Measurements from ENCODE around the gene KIF22. TPM values are rescaled to one million over a fixed set of nuclear protein-coding genes. Genes with fewer than 3 reads are reported as not detected.

Gene KIF22
- total RNA-seq, 1 donor from 2014 or later, result 31.9 TPM

DNA sequence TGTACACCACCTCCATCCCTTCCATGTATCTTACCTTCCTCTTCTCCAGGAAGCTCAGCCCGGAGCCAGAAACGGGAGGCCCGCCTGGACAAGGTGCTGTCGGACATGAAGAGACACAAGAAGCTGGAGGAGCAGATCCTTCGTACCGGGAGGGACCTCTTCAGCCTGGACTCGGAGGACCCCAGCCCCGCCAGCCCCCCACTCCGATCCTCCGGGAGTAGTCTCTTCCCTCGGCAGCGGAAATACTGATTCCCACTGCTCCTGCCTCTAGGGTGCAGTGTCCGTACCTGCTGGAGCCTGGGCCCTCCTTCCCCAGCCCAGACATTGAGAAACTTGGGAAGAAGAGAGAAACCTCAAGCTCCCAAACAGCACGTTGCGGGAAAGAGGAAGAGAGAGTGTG lies 29.0 kb downstream of the KIF22 start:
- H3K36me3 Mint-ChIP-seq (ENCODE audit: unreplicated experiment), result no peaks in the 10 kb centered on the region
- H3K4me1 Mint-ChIP-seq (ENCODE audit: low read depth, unreplicated experiment), result peaks cover 33% of the 10 kb centered on the region
- H3K9me3 Mint-ChIP-seq (ENCODE audit: unreplicated experiment), result peaks cover 16% of the 10 kb centered on the region
- H3K4me3 Mint-ChIP-seq (ENCODE audit: unreplicated experiment), result peak overlapping the region; percentile 91
- no peak for DNase-seq
- H3K27me3 Mint-ChIP-seq (ENCODE audit: unreplicated experiment), result peaks cover 19% of the 10 kb centered on the region
- peak overlapping the region; percentile 93 for H3K27ac Mint-ChIP-seq (ENCODE audit: unreplicated experiment)
- no peak for TF ChIP-seq CTCF (IDR thresholded peaks at IDR 0.05; ENCODE audit: partially characterized antibody, unreplicated experiment)

- Mint-ChIP-seq H3K4me3 (ENCODE audit: unreplicated experiment) (peak within 1 kb of the TSS; percentile 91), H3K4me1 (ENCODE audit: low read depth, unreplicated experiment) (peaks cover 33% of the 10 kb centered on the region), H3K27me3 (ENCODE audit: unreplicated experiment) (peaks cover 18% of the 10 kb centered on the region), H3K9me3 (ENCODE audit: unreplicated experiment) (peaks cover 15% of the 10 kb centered on the region), H3K36me3 (ENCODE audit: unreplicated experiment) (no peaks in the 10 kb centered on the region), H3K27ac (ENCODE audit: unreplicated experiment) (peak within 1 kb of the TSS; percentile 93)
- peak; percentile 57 for DNase-seq
- no peak for TF ChIP-seq CTCF (IDR thresholded peaks at IDR 0.05; ENCODE audit: partially characterized antibody, unreplicated experiment)
These were observed 29.7 kb downstream of the KIF22 start, which contains the start of gene MVP for GRCh38 chr16:29820271-29820701. MVP (plus strand) TSS chr16:29820462; CDS start chr16:29830550, 10,088 bp downstream.

DNA sequence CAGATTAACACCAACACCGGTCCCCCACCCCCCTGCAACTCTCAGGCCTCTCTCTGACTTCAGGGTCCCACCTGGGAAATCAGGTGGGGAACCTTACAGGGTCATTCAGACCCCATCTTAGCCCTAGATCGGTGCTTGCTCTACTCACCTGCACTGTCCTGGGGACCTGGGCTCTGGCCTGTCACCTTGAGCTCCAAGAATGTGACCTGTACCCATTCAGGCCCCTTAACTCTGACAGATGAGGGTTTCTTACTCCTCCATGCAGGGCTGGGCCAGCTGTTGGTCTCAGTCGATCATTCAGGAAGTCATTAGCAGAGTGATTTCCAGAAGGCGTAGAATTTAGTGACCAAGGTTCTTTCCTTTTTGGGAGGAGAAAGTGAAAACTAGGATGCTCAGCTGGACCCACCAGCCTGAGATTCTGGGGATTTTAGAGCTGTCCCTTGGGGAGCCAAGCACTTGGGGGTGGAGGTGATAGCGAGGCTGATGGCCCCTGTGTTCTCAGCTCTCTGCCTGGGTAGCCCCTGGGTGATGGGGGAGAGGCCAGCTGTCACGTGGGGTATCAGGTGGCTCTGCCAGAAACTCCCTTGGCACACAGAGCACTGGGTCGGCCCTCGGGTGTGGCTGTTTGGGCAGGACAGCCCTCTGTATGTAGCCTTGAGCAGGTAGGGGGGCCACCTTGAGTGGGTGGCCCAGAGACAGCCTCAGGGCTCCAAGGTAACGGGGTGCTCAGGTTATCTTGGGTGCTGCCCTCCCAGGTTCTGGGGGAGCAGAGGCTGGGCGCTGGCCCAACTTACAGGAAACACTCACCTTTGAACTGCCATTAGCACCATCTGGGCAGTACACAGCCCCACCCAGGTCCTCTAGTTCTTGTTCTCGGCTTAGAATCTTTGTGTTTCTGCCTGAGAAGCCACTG lies 30.4 kb downstream of the KIF22 start:
- no peak for TF ChIP-seq CTCF (IDR thresholded peaks at IDR 0.05; ENCODE audit: partially characterized antibody, unreplicated experiment)

GRCh38 chr16:29821643-29822115 lies 31.1 kb downstream of the KIF22 start:
- no peak for TF ChIP-seq CTCF (IDR thresholded peaks at IDR 0.05; ENCODE audit: partially characterized antibody, unreplicated experiment)
- DNase-seq, result no peak
- peak overlapping the region; percentile 93 for H3K27ac Mint-ChIP-seq (ENCODE audit: unreplicated experiment)
- peaks cover 18% of the 10 kb centered on the region for H3K27me3 Mint-ChIP-seq (ENCODE audit: unreplicated experiment)
- H3K9me3 Mint-ChIP-seq (ENCODE audit: unreplicated experiment), result peaks cover 16% of the 10 kb centered on the region
- H3K36me3 Mint-ChIP-seq (ENCODE audit: unreplicated experiment), result no peaks in the 10 kb centered on the region
- peak overlapping the region; percentile 91 for H3K4me3 Mint-ChIP-seq (ENCODE audit: unreplicated experiment)
- peaks cover 39% of the 10 kb centered on the region for H3K4me1 Mint-ChIP-seq (ENCODE audit: low read depth, unreplicated experiment)

More for the DNA sequence above, 30.4 kb downstream of the KIF22 start:
- peaks cover 16% of the 10 kb centered on the region for H3K9me3 Mint-ChIP-seq (ENCODE audit: unreplicated experiment)
- H3K36me3 Mint-ChIP-seq (ENCODE audit: unreplicated experiment), result no peaks in the 10 kb centered on the region
- peaks cover 38% of the 10 kb centered on the region for H3K4me1 Mint-ChIP-seq (ENCODE audit: low read depth, unreplicated experiment)
- DNase-seq, result no peak
- peak overlapping the region; percentile 91 for H3K4me3 Mint-ChIP-seq (ENCODE audit: unreplicated experiment)
- peak overlapping the region; percentile 93 for H3K27ac Mint-ChIP-seq (ENCODE audit: unreplicated experiment)
- peaks cover 17% of the 10 kb centered on the region for H3K27me3 Mint-ChIP-seq (ENCODE audit: unreplicated experiment)

Data from glutamatergic neuron (in vitro differentiated cells).